Breast epithelium (tissue), 4 donors: ENCODE data around the gene ABCA13. TPM values are rescaled to one million over a fixed set of nuclear protein-coding genes. Genes with fewer than 3 reads are reported as not detected.

Experiments
- DNase-seq, 2 donors: peaks; one replicate each; pipeline ENCODE4 v3.0.0-alpha.2; 2019; ENCODE audit warnings: low spot score in 2 of 2
- H3K27ac ChIP-seq, 2 donors: fragments of 200-600 bp; sonication (generic) in 1 of 2; one replicate each; pipeline ENCODE4 v1.5.1; 2016 to 2019; ENCODE audit warnings: mild to moderate bottlenecking in 1 of 2
- H3K27me3 ChIP-seq, 2 donors: fragments of 200-600 bp; sonication (generic) in 1 of 2; one replicate each; pipeline versions ENCODE4 v1.5.1 to v1.6.0; 2017 to 2019; ENCODE audit warnings: control low read depth in 1 of 2, mild to moderate bottlenecking in 1 of 2
- H3K36me3 ChIP-seq: fragments of 200-600 bp; one replicate; pipeline ENCODE4 v1.5.1; 2019
- H3K4me1 ChIP-seq, 2 donors: fragments of 200-600 bp; sonication (generic); one replicate each; pipeline ENCODE4 v1.5.1; 2016 to 2019; ENCODE audit warnings: control low read depth in 1 of 2
- H3K4me3 ChIP-seq, 3 donors: fragments of 200-600 bp; sonication (generic); 1 replicate in 2 of 3; 2 replicates in 1 of 3; pipeline ENCODE4 v1.5.1; 2016 to 2019; ENCODE audit warnings: mild to moderate bottlenecking in 3 of 3, moderate library complexity in 2 of 3
- H3K9me3 ChIP-seq, 2 donors: fragments of 200-600 bp; sonication (generic) in 1 of 2; one replicate each; pipeline ENCODE4 v1.5.1; 2016 to 2019; ENCODE audit warnings: control low read depth in 1 of 2
- CTCF ChIP-seq, 3 donors: fragments of 450-650 bp; IDR thresholded peaks; one replicate each; pipeline ENCODE4 v1.5.1; 2016 to 2017; ENCODE audit warnings: antibody characterized with exemption in 3 of 3, mild to moderate bottlenecking in 3 of 3, moderate library complexity in 3 of 3
- POLR2A ChIP-seq: fragments of 450-650 bp; IDR thresholded peaks from one replicate; pipeline ENCODE4 v1.6.1; 2016; ENCODE audit warnings: antibody characterized with exemption, mild to moderate bottlenecking, moderate library complexity
- POLR2AphosphoS5 ChIP-seq, 3 donors: sonication (generic); formaldehyde crosslinking; IDR thresholded peaks; one replicate each; pipeline ENCODE4 v1.6.1; 2017; ENCODE audit warnings: antibody characterized with exemption in 3 of 3
- intact Hi-C: fragments of 100-400 bp; cut with DNase I; formaldehyde crosslinking; loops from one replicate; pipeline ENCODE4 v1.15.1; 2023; ENCODE audit warnings: low total_unique reads
- total RNA-seq, 3 donors: library from RNA; depleted of rRNA; stranded (reverse); fragments of >200 nt; gene quantifications; one replicate each; pipeline ENCODE4 v1.1.0, GENCODE V29; 2016

Gene ABCA13
- total RNA-seq, 3 donors from 2014 or later, result under 0.01 to 0.29 (median under 0.01) TPM

GRCh38 chr7:48387932-48388331 is 216.7 kb downstream of the ABCA13 start:
- H3K9me3 ChIP-seq, result no peaks in the 10 kb centered on the region
- no peak for DNase-seq
- no peaks in the 10 kb centered on the region for H3K36me3 ChIP-seq
- no peak overlapping the region for H3K27ac ChIP-seq
- H3K4me1 ChIP-seq, result peaks cover 0 to 11% of the 10 kb centered on the region in 2 donors
- no peak overlapping the region for H3K4me3 ChIP-seq
- no peak for TF ChIP-seq POLR2A
- TF ChIP-seq CTCF (IDR thresholded peaks at IDR 0.05), result no peak
- no peak for TF ChIP-seq POLR2AphosphoS5 (IDR thresholded peaks at IDR 0.05)
- H3K27me3 ChIP-seq, result no peaks in the 10 kb centered on the region
- intact Hi-C loops, result no loop called here

- no peaks in the 10 kb centered on the region for H3K9me3 ChIP-seq
- intact Hi-C loops, result no loop called here
- H3K4me1 ChIP-seq, result peaks cover 0 to 11% of the 10 kb centered on the region in 2 donors
- no peak for TF ChIP-seq CTCF (IDR thresholded peaks at IDR 0.05)
- no peak for TF ChIP-seq POLR2AphosphoS5 (IDR thresholded peaks at IDR 0.05)
- no peak for TF ChIP-seq POLR2A
- H3K36me3 ChIP-seq, result no peaks in the 10 kb centered on the region
- no peak overlapping the region for H3K4me3 ChIP-seq
- H3K27ac ChIP-seq, result no peak overlapping the region
- DNase-seq, result no peak
- H3K27me3 ChIP-seq, result no peaks in the 10 kb centered on the region
These were observed 217.7 kb downstream of the ABCA13 start for GRCh38 chr7:48388911-48389310.

GRCh38 chr7:48389977-48390376 is 218.7 kb downstream of the ABCA13 start:
- TF ChIP-seq POLR2A (no peak), CTCF (IDR thresholded peaks at IDR 0.05) (no peak), POLR2AphosphoS5 (IDR thresholded peaks at IDR 0.05) (no peak)
- Histone ChIP-seq H3K36me3 (no peaks in the 10 kb centered on the region), H3K27me3 (no peaks in the 10 kb centered on the region), H3K4me1 (peaks cover 0 to 11% of the 10 kb centered on the region in 2 donors), H3K9me3 (no peaks in the 10 kb centered on the region), H3K4me3 (no peak overlapping the region), H3K27ac (peak overlapping the region; percentile 1 to 76)
- no peak for DNase-seq
- intact Hi-C loops, result no loop called here

GRCh38 chr7:48390388-48391327 is 219.4 kb downstream of the ABCA13 start:
- H3K27me3 ChIP-seq, result no peaks in the 10 kb centered on the region
- H3K27ac ChIP-seq, result peak overlapping the region; percentile 1 to 76
- DNase-seq, result no peak
- H3K9me3 ChIP-seq, result no peaks in the 10 kb centered on the region
- no peaks in the 10 kb centered on the region for H3K36me3 ChIP-seq
- no peak for TF ChIP-seq POLR2A
- TF ChIP-seq POLR2AphosphoS5 (IDR thresholded peaks at IDR 0.05), result no peak
- TF ChIP-seq CTCF (IDR thresholded peaks at IDR 0.05), result no peak
- H3K4me3 ChIP-seq, result no peak overlapping the region
- intact Hi-C loops, result no loop called here
- peaks cover 0 to 11% of the 10 kb centered on the region in 2 donors for H3K4me1 ChIP-seq

- no peak overlapping the region for H3K27ac ChIP-seq
- no peak for DNase-seq
- no peaks in the 10 kb centered on the region for H3K9me3 ChIP-seq
- H3K4me3 ChIP-seq, result no peak overlapping the region
- H3K36me3 ChIP-seq, result no peaks in the 10 kb centered on the region
- TF ChIP-seq POLR2A (no peak), POLR2AphosphoS5 (IDR thresholded peaks at IDR 0.05) (no peak), CTCF (IDR thresholded peaks at IDR 0.05) (no peak)
- no peaks in the 10 kb centered on the region for H3K4me1 ChIP-seq
- H3K27me3 ChIP-seq, result no peaks in the 10 kb centered on the region
- intact Hi-C loops, result no loop called here
These were observed 226.9 kb downstream of the ABCA13 start for GRCh38 chr7:48398191-48398590.
